Ovary (tissue), 9 donors: ENCODE data around the gene NAT8L. TPM values are rescaled to one million over a fixed set of nuclear protein-coding genes. Genes with fewer than 3 reads are reported as not detected.
A peak's percentile ranks its signal among the peaks of the same experiment; 100 is the strongest.

Experiments
- DNase-seq, 5 donors: peaks; one replicate each; pipeline ENCODE4 v3.0.0-alpha.2; 2019 to 2020
- H3K27ac ChIP-seq, 2 donors: fragments of 200-600 bp; one replicate each; pipeline versions ENCODE4 v1.5.1 to v1.8.0; 2019 to 2022
- H3K27me3 ChIP-seq: fragments of 200-600 bp; one replicate; pipeline ENCODE4 v1.8.0; 2022
- H3K36me3 ChIP-seq: fragments of 200-600 bp; sonication (generic); one replicate; pipeline ENCODE4 v1.5.1; 2019
- H3K4me1 ChIP-seq: one replicate; pipeline ENCODE4 v1.8.1; 2013; ENCODE audit warnings: mild to moderate bottlenecking, moderate library complexity; ENCODE audit not compliant: insufficient read depth
- H3K4me3 ChIP-seq: fragments of 200-600 bp; sonication (generic); one replicate; pipeline ENCODE4 v1.5.1; 2017
- H3K9me3 ChIP-seq, 2 donors: fragments of 200-600 bp in 1 of 2; sonication (generic) in 1 of 2; one replicate each; pipeline versions ENCODE4 v1.5.1 to v1.8.1; 2013 to 2019; ENCODE audit warnings: mild to moderate bottlenecking in 1 of 2, moderate library complexity in 1 of 2
- CTCF ChIP-seq, 3 donors: fragments of 450-650 bp in 2 of 3; fragments of 200-600 bp in 1 of 3; IDR thresholded peaks; one replicate each; pipeline versions ENCODE4 v1.5.1 to v1.8.0; 2016 to 2022; ENCODE audit warnings: antibody characterized with exemption in 3 of 3, mild to moderate bottlenecking in 1 of 3
- EP300 ChIP-seq: sonication (generic); formaldehyde crosslinking; IDR thresholded peaks from one replicate; pipeline ENCODE4 v1.6.1; 2017; ENCODE audit warnings: antibody characterized with exemption
- POLR2A ChIP-seq: fragments of 450-650 bp; IDR thresholded peaks from one replicate; pipeline ENCODE4 v1.6.1; 2017; ENCODE audit warnings: antibody characterized with exemption, mild to moderate bottlenecking, moderate library complexity
- WGBS, 3 donors: extraction: QIAGEN DNeasy Blood & Tissue Kit in 1 of 3; methylation state at CpG; one replicate each; pipeline versions ENCODE4 v1.1.5 to v1.1.7; 2013 to 2017; 5-methylcytosine and 5-hydroxymethylcytosine counted together
- intact Hi-C, 4 donors: fragments of 100-400 bp; cut with DNase I; formaldehyde crosslinking; loops; one replicate each; pipeline versions ENCODE4 v1.11.0 to v1.15.1; 2022 to 2023
- polyA plus RNA-seq, 2 donors: library from polyadenylated mRNA; stranded (reverse); fragments of 200-250 nt in 1 of 2; fragments of 350-450 nt in 1 of 2; fragmentation: Illumina TruSeq in 1 of 2; extraction: RNeasy Lipid Tissue Mini Kit (QIAGEN cat#74804) in 1 of 2; gene quantifications; one replicate each; pipeline ENCODE4 v1.2.3, GENCODE V29; 2013 to 2014
- total RNA-seq, 7 donors: library from RNA; depleted of rRNA in 2 of 7; stranded (reverse); fragments of >200 nt in 2 of 7; fragmentation: NEBNext Ultra II Directional in 3 of 7; extraction: Animal tissue kit (Norgen Biotek cat#: 25700) in 3 of 7; gene quantifications; one replicate each; pipeline versions ENCODE4 v1.1.0 to v1.2.4, GENCODE V29; 2016 to 2023
- donor health status: DM: no; HTN: no; CAD: no; lungs with moderate emphysema.
- donor health status: DM: no; HTN: no; CAD: no.
- donor health status: Bipolar disorder and iron deficiency.
- donor health status: DM: yes; HTN: yes; CAD: no.
- donor health status: DM: no; HTN: no; CAD: no.
- donor health status: DM: yes; HTN: yes; CAD: no.

NAT8L gene
- total and polyA plus RNA-seq, 9 donors: 0.24 to 4.1 (median 1.3) TPM

GRCh38 chr4:2067446-2068197 lies 8.5 kb downstream of the NAT8L start:
- TF ChIP-seq POLR2A (no peak), CTCF (IDR thresholded peaks at IDR 0.05) (no peak), EP300 (no peak)
- Histone ChIP-seq H3K4me1 (peaks cover 9% of the 10 kb centered on the region), H3K27me3 (no peaks in the 10 kb centered on the region), H3K27ac (no peak overlapping the region), H3K36me3 (no peaks in the 10 kb centered on the region), H3K4me3 (no peak overlapping the region), H3K9me3 (no peaks in the 10 kb centered on the region)
- 45 to 60% (median 53%) methylated on average over 20 to 26 of the region's 26 CpGs for WGBS, 3 donors
- DNase-seq: peak in 1 of 5 donors; percentile 31
- intact Hi-C loops: no loop called here

- Histone ChIP-seq H3K27ac (no peak overlapping the region), H3K36me3 (no peaks in the 10 kb centered on the region), H3K9me3 (no peaks in the 10 kb centered on the region), H3K4me3 (no peak overlapping the region), H3K27me3 (no peaks in the 10 kb centered on the region), H3K4me1 (peaks cover 9% of the 10 kb centered on the region)
- WGBS, 3 donors: 86 to 90% (median 89%) methylated on average over 13 of the region's 13 CpGs
- peak in 1 of 5 donors; percentile 19 for DNase-seq
- intact Hi-C loops: no loop called here
- TF ChIP-seq EP300 (no peak), CTCF (IDR thresholded peaks at IDR 0.05) (no peak), POLR2A (no peak)
Observed at GRCh38 chr4:2068198-2068470, 9.0 kb downstream of the NAT8L start.

GRCh38 chr4:2068566-2068965 lies 9.4 kb downstream of the NAT8L start:
- Histone ChIP-seq H3K9me3 (no peaks in the 10 kb centered on the region), H3K27me3 (no peaks in the 10 kb centered on the region), H3K36me3 (no peaks in the 10 kb centered on the region), H3K4me1 (peaks cover 9% of the 10 kb centered on the region), H3K27ac (no peak overlapping the region), H3K4me3 (no peak overlapping the region)
- WGBS, 3 donors: 86 to 89% (median 87%) methylated on average over 11 of the region's 11 CpGs
- peak in 1 of 5 donors; percentile 17 for DNase-seq
- TF ChIP-seq CTCF (IDR thresholded peaks at IDR 0.05): no peak
- TF ChIP-seq POLR2A: no peak
- no peak for TF ChIP-seq EP300
- intact Hi-C loops: no loop called here

GRCh38 chr4:2069161-2069971 lies 10.2 kb downstream of the NAT8L start:
- WGBS, 3 donors: 86 to 88% (median 87%) methylated on average over 16 to 17 of the region's 17 CpGs
- TF ChIP-seq EP300: no peak
- TF ChIP-seq POLR2A: no peak
- TF ChIP-seq CTCF (IDR thresholded peaks at IDR 0.05): no peak

More at GRCh38 chr4:2069161-2069971, 10.2 kb downstream of the NAT8L start:
- Histone ChIP-seq H3K27me3 (no peaks in the 10 kb centered on the region), H3K4me3 (no peak overlapping the region), H3K4me1 (peaks cover 9% of the 10 kb centered on the region), H3K27ac (no peak overlapping the region), H3K36me3 (no peaks in the 10 kb centered on the region), H3K9me3 (no peaks in the 10 kb centered on the region)
- intact Hi-C loops: no loop called here
- no peak for DNase-seq
